Stimulated activated memory B cell treated with anti-CD40 and anti-IgM and Interleukin-4, amounts not matched to agents 10 μg/mL and 1 μg/mL and 100 μg/mL, for 72 hours (primary cell): ENCODE results near the gene USP27X.

Experiments used
- ATAC-seq: fragments of 150-1000 bp; cut with Tn5 transposase; 2 replicates; pipeline ENCODE4 v1.10.0; 2021
- H3K27ac Mint-ChIP-seq: one replicate; pipeline ENCODE4 v1.8.0; 2022; ENCODE audit warnings: mild to moderate bottlenecking, mixed read lengths
- H3K27me3 Mint-ChIP-seq: one replicate; pipeline ENCODE4 v1.8.0; 2022; ENCODE audit warnings: mixed read lengths
- H3K36me3 Mint-ChIP-seq: one replicate; pipeline ENCODE4 v1.8.0; 2022; ENCODE audit warnings: mixed read lengths
- H3K4me1 Mint-ChIP-seq: one replicate; pipeline ENCODE4 v1.8.0; 2022; ENCODE audit warnings: mixed read lengths
- H3K4me3 Mint-ChIP-seq: one replicate; pipeline ENCODE4 v1.8.0; 2022; ENCODE audit warnings: mild to moderate bottlenecking, moderate library complexity, mixed read lengths
- H3K9me3 Mint-ChIP-seq: one replicate; pipeline ENCODE4 v1.8.0; 2022; ENCODE audit warnings: mixed read lengths

USP27X gene

GRCh38 chrX:49878834-49879655 lies at the start of gene USP27X:
Gene USP27X, plus strand, starts transcription at chrX:49879484. Its CDS starts 824 bp downstream, at chrX:49880308.
- Mint-ChIP-seq H3K36me3 (peaks cover 9% of the 10 kb centered on the region), H3K4me1 (peaks cover 31% of the 10 kb centered on the region), H3K9me3 (no peaks in the 10 kb centered on the region), H3K27me3 (no peaks in the 10 kb centered on the region), H3K4me3 (peak within 1 kb of the TSS; percentile 79), H3K27ac (peak within 1 kb of the TSS; percentile 73)
- ATAC-seq, result peak; percentile 94

- Mint-ChIP-seq H3K4me3 (no peak overlapping the region), H3K4me1 (no peaks in the 10 kb centered on the region), H3K27ac (no peak overlapping the region), H3K9me3 (no peaks in the 10 kb centered on the region), H3K27me3 (no peaks in the 10 kb centered on the region), H3K36me3 (no peaks in the 10 kb centered on the region)
- no peak for ATAC-seq
Observed at GRCh38 chrX:49838374-49838773, 40.9 kb upstream of the USP27X start.

GRCh38 chrX:49840679-49841078 lies 38.6 kb upstream of the USP27X start:
- no peak for ATAC-seq
- Mint-ChIP-seq H3K27ac (no peak overlapping the region), H3K36me3 (no peaks in the 10 kb centered on the region), H3K9me3 (no peaks in the 10 kb centered on the region), H3K27me3 (no peaks in the 10 kb centered on the region), H3K4me1 (no peaks in the 10 kb centered on the region), H3K4me3 (no peak overlapping the region)

- no peaks in the 10 kb centered on the region for H3K9me3 Mint-ChIP-seq
- H3K27me3 Mint-ChIP-seq, result no peaks in the 10 kb centered on the region
- H3K4me3 Mint-ChIP-seq, result no peak overlapping the region
- H3K4me1 Mint-ChIP-seq, result no peaks in the 10 kb centered on the region
- no peak for ATAC-seq
- H3K27ac Mint-ChIP-seq, result no peak overlapping the region
- H3K36me3 Mint-ChIP-seq, result no peaks in the 10 kb centered on the region
Observed at GRCh38 chrX:49842621-49843020, 36.7 kb upstream of the USP27X start.

GRCh38 chrX:49844611-49845010 lies 34.7 kb upstream of the USP27X start:
- H3K4me1 Mint-ChIP-seq, result peaks cover 5% of the 10 kb centered on the region
- no peaks in the 10 kb centered on the region for H3K27me3 Mint-ChIP-seq
- H3K27ac Mint-ChIP-seq, result no peak overlapping the region
- no peaks in the 10 kb centered on the region for H3K9me3 Mint-ChIP-seq
- no peak overlapping the region for H3K4me3 Mint-ChIP-seq
- ATAC-seq, result no peak
- H3K36me3 Mint-ChIP-seq, result no peaks in the 10 kb centered on the region

- H3K9me3 Mint-ChIP-seq, result no peaks in the 10 kb centered on the region
- no peak overlapping the region for H3K4me3 Mint-ChIP-seq
- ATAC-seq, result no peak
- H3K27me3 Mint-ChIP-seq, result no peaks in the 10 kb centered on the region
- peaks cover 8% of the 10 kb centered on the region for H3K4me1 Mint-ChIP-seq
- no peak overlapping the region for H3K27ac Mint-ChIP-seq
- no peaks in the 10 kb centered on the region for H3K36me3 Mint-ChIP-seq
Observed at GRCh38 chrX:49845701-49846403, 33.4 kb upstream of the USP27X start.

GRCh38 chrX:49846522-49846921 lies 32.8 kb upstream of the USP27X start:
- H3K9me3 Mint-ChIP-seq, result no peaks in the 10 kb centered on the region
- ATAC-seq, result no peak

GRCh38 chrX:49848275-49848674 lies 31.0 kb upstream of the USP27X start:
- Mint-ChIP-seq H3K4me3 (no peak overlapping the region), H3K27ac (no peak overlapping the region), H3K4me1 (peaks cover 8% of the 10 kb centered on the region), H3K27me3 (no peaks in the 10 kb centered on the region), H3K9me3 (no peaks in the 10 kb centered on the region), H3K36me3 (no peaks in the 10 kb centered on the region)
- no peak for ATAC-seq

More at GRCh38 chrX:49846522-49846921, 32.8 kb upstream of the USP27X start:
- Mint-ChIP-seq H3K36me3 (no peaks in the 10 kb centered on the region), H3K27me3 (no peaks in the 10 kb centered on the region), H3K4me1 (peaks cover 8% of the 10 kb centered on the region), H3K4me3 (no peak overlapping the region), H3K27ac (no peak overlapping the region)

- no peak overlapping the region for H3K27ac Mint-ChIP-seq
- H3K27me3 Mint-ChIP-seq, result no peaks in the 10 kb centered on the region
- no peak overlapping the region for H3K4me3 Mint-ChIP-seq
- peaks cover 2% of the 10 kb centered on the region for H3K9me3 Mint-ChIP-seq
- peaks cover 8% of the 10 kb centered on the region for H3K4me1 Mint-ChIP-seq
- ATAC-seq, result no peak
- H3K36me3 Mint-ChIP-seq, result no peaks in the 10 kb centered on the region
Observed at GRCh38 chrX:49850028-49850427, 29.3 kb upstream of the USP27X start.

GRCh38 chrX:49853661-49854060 lies 25.6 kb upstream of the USP27X start:
- H3K36me3 Mint-ChIP-seq, result no peaks in the 10 kb centered on the region
- peaks cover 2% of the 10 kb centered on the region for H3K9me3 Mint-ChIP-seq
- H3K4me3 Mint-ChIP-seq, result no peak overlapping the region
- no peak for ATAC-seq
- no peaks in the 10 kb centered on the region for H3K27me3 Mint-ChIP-seq
- no peak overlapping the region for H3K27ac Mint-ChIP-seq
- H3K4me1 Mint-ChIP-seq, result peaks cover 8% of the 10 kb centered on the region

- ATAC-seq, result no peak
- Mint-ChIP-seq H3K9me3 (peaks cover 2% of the 10 kb centered on the region), H3K36me3 (no peaks in the 10 kb centered on the region), H3K27ac (no peak overlapping the region), H3K4me3 (no peak overlapping the region), H3K27me3 (no peaks in the 10 kb centered on the region), H3K4me1 (no peaks in the 10 kb centered on the region)
Observed at GRCh38 chrX:49856819-49857218, 22.5 kb upstream of the USP27X start.

GRCh38 chrX:49858341-49858740 lies 20.9 kb upstream of the USP27X start:
- H3K4me3 Mint-ChIP-seq, result no peak overlapping the region
- H3K27ac Mint-ChIP-seq, result no peak overlapping the region
- H3K4me1 Mint-ChIP-seq, result no peaks in the 10 kb centered on the region
- no peaks in the 10 kb centered on the region for H3K27me3 Mint-ChIP-seq
- peaks cover 2% of the 10 kb centered on the region for H3K9me3 Mint-ChIP-seq
- no peaks in the 10 kb centered on the region for H3K36me3 Mint-ChIP-seq
- ATAC-seq, result no peak

- H3K36me3 Mint-ChIP-seq, result no peaks in the 10 kb centered on the region
- H3K9me3 Mint-ChIP-seq, result peaks cover 2% of the 10 kb centered on the region
- H3K4me3 Mint-ChIP-seq, result no peak overlapping the region
- no peak for ATAC-seq
- no peaks in the 10 kb centered on the region for H3K4me1 Mint-ChIP-seq
- no peak overlapping the region for H3K27ac Mint-ChIP-seq
- no peaks in the 10 kb centered on the region for H3K27me3 Mint-ChIP-seq
Observed at GRCh38 chrX:49859491-49859890, 19.8 kb upstream of the USP27X start.

GRCh38 chrX:49860867-49861535 lies 18.3 kb upstream of the USP27X start:
- H3K27ac Mint-ChIP-seq, result no peak overlapping the region
- ATAC-seq, result no peak
- no peaks in the 10 kb centered on the region for H3K36me3 Mint-ChIP-seq
- no peak overlapping the region for H3K4me3 Mint-ChIP-seq
- no peaks in the 10 kb centered on the region for H3K9me3 Mint-ChIP-seq
- H3K27me3 Mint-ChIP-seq, result no peaks in the 10 kb centered on the region
- H3K4me1 Mint-ChIP-seq, result no peaks in the 10 kb centered on the region

- ATAC-seq, result no peak
- H3K36me3 Mint-ChIP-seq, result no peaks in the 10 kb centered on the region
- no peaks in the 10 kb centered on the region for H3K9me3 Mint-ChIP-seq
- no peaks in the 10 kb centered on the region for H3K27me3 Mint-ChIP-seq
- no peaks in the 10 kb centered on the region for H3K4me1 Mint-ChIP-seq
- H3K4me3 Mint-ChIP-seq, result no peak overlapping the region
- no peak overlapping the region for H3K27ac Mint-ChIP-seq
Observed at GRCh38 chrX:49862093-49862492, 17.2 kb upstream of the USP27X start.
